ENCODE measurements around the gene RFX7.
A peak's percentile ranks its signal among the peaks of the same experiment; 100 is the strongest.
"Not testable (repeated sequence)": the region's sequence is repeated elsewhere in the genome, so short reads cannot be mapped to it uniquely, and the experiment has no call there.

The RFX7 gene

DNA sequence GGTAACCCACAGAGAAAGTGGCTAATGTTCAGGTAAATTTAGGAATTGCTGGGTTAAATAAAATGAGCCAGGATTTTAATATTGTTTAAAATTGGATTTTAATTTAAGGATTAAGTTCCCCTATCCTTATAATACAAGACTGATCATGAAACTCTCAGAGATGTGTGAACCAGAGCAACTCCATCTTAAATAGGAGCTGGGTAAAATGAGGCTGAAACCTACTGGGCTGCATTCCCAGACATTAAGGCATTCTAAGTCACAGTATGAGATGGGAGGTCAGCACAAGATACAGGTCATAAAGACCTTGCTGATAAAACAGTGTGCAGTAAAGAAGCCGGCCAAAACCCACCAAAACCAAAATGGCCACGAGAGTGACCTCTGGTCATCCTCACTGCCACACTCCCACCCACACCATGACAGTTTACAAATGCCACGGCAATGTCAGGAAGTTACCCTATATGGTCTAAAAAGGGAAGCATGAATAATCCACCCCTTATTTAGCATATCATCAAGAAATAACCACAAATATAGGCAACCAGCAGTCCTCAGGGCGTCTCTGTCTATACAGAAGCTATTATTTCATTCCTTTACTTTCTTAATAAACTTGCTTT, 40.3 kb downstream of the RFX7 start:
- DNase-seq = not testable (repeated sequence)

- no peak for DNase-seq
These were observed 41.0 kb downstream of the RFX7 start for GRCh38 chr15:56202701-56203100.

DNA sequence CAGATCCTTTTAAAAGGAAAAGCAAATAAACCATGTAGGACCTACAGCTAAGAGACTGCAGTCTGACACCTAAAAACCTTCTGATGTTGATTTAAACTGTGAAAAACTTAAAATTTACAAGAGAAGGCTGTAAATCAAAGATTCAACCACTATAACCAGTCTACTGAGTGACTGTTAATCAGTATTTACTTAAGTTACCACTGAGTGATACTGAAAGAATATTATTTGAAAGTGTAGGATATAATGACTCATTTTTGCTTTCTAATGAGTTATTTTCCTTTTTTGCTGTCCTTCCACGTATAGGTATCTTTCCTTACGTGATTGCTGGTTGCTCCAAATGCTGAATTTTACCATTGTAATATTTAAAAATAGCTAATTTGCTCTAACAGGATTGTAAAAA, 44.6 kb downstream of the RFX7 start:
- no peak for DNase-seq

- no peak for DNase-seq
These were observed 49.6 kb downstream of the RFX7 start for GRCh38 chr15:56194035-56194434.

DNA sequence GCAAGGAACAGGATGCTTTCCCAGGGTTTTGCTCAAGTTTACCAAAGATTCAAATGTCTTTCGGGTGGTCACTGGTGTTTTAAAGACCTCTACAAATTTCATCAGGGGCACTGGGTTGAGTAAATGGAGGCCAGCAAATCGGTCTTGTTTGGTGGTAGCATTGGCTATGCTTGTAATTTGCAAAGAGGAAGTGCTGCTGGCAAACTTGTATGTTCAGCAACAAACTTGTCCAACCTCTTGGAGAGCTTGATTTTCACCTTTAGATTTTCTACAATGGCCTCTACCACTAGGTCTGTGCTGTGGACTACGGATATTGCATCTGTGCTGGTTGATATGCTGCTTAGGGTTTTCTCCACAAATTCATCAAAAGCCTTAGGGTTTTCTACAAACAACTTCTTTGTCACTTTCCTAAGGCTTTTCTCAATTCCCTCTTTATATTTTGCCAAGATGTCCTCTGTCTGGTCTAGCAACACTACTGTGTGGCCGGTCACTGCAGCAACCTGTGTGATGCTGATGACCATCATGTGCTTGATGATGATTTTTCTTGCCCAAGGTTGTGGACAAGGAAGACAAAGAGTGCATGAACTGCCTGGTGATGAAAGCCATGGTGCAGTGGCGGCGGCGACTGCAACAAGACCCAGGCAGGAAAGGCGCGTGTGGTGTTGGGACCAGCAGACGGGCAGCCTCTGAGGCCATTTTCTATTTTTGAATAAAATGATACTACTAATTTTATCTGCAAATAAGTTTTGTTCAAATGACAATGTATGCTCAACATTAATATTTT, 50.8 kb downstream of the RFX7 start:
- no peak for DNase-seq

- DNase-seq = no peak
These were observed 56.0 kb downstream of the RFX7 start for GRCh38 chr15:56187665-56188064.

- DNase-seq = no peak
These were observed 57.7 kb downstream of the RFX7 start for GRCh38 chr15:56185980-56186379.

- DNase-seq = no peak
These were observed 59.2 kb downstream of the RFX7 start for GRCh38 chr15:56184516-56184915.

DNA sequence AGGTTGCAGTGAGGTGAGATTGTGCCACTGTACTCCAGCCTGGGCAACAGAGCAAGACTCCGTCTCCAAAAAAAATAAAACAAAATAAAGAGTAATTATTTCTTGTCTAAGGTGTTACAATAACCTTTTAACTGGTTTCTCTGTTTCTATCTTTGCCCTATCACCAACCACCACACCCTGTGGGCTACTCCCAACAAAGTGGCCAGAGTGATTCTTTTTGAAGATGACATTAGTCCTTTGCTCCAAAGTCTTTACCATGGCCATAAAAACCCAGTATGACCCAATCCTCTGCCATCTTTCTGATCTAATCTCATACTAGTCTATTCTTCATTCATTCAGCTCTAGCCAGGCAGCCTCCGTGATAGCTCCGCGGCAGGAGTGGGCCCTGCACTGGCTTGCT, 62.8 kb downstream of the RFX7 start:
- no peak for DNase-seq

DNA sequence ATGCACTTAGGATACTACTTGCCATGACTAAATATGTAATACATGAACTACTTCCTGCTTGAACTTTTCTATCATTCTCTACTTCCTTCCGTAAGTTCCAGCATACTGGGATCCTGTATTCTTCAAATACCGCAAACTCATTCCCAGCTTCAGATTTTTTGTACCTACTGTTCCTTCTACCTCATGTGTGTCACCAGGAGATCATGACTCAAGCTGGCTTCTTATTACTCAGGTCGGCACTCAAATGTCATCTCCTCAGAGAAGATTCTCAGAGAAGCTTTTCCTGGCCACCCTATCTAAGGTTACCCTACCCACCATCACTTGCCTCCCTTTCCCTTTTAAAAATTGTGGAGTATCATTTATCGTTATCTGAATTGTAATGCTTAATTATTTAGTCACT, 66.7 kb downstream of the RFX7 start:
- DNase-seq = peak; percentile 10

DNA sequence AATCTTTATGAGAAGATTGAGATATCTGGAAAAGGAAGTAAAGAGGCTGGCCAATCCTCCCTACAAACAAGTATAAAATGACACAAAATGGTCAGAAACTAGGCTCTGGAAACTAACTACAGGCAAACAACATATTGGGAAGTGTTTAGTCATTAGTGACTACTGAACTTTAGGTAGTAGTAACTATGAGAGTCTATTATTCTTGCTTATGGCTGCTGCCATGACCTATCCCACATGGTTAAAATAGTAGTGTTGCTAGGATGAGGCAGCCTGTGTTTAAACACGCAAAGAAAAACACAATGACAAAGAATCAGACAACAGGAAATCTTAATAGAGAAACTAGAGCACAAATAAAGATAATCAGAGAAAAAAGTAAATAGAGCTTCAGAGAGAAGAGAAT, 67.9 kb downstream of the RFX7 start:
- no peak for DNase-seq

- no peak for DNase-seq
These were observed 69.0 kb downstream of the RFX7 start for GRCh38 chr15:56174649-56175048.

- no peak for DNase-seq
These were observed 75.3 kb downstream of the RFX7 start for GRCh38 chr15:56168394-56168793.

- DNase-seq = no peak
These were observed 78.4 kb downstream of the RFX7 start for GRCh38 chr15:56165234-56165633.

DNA sequence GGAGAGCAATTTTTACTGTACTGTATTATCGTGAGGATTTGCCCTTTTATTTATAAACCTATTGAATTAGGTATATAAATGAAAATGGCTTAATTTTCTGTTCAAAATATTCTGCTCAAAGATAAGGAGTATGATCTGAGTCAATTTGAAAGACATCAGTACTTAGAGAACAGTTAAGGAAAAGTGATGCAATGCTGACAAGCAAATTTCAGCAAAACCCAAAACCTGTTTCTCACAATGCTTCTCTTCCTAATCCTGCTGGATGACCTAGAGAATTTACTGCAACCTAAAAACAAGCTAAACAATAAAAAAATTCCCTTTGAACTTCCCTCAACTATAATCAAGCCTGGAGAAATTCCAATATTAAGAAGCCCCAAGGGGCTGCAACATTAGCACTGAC, 82.7 kb downstream of the RFX7 start:
- no peak for DNase-seq

GRCh38 chr15:56156877-56157276, 86.8 kb downstream of the RFX7 start:
- DNase-seq = no peak

DNA sequence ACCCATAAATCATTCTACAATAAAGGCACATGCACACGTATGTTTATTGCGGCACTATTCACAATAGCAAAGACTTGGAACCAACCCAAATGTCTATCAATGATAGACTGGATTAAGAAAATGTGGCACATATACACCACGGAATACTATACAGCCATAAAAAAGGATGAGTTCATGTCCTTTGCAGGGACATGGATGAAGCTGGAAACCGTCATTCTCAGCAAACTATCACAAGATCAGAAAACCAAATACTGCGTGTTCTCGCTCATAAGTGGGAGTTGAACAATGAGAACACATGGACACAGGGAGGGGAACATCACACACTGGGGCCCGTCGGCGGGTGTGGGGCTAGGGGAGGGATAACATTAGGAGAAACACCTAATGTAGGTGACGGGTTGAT, 88.4 kb downstream of the RFX7 start:
- DNase-seq = not testable (repeated sequence)

GRCh38 chr15:56154768-56155167, 88.9 kb downstream of the RFX7 start:
- not testable (repeated sequence) for DNase-seq

GRCh38 chr15:56150204-56150603, 93.5 kb downstream of the RFX7 start:
- no peak for DNase-seq

- no peak for DNase-seq
These were observed 95.6 kb downstream of the RFX7 start for GRCh38 chr15:56148064-56148463.

- no peak for DNase-seq
These were observed 96.9 kb downstream of the RFX7 start for GRCh38 chr15:56146756-56147155.

GRCh38 chr15:56128081-56128480, 115.6 kb downstream of the RFX7 start:
- no peak for DNase-seq

- no peak for DNase-seq
These were observed 117.3 kb downstream of the RFX7 start for GRCh38 chr15:56126409-56126808.

DNA sequence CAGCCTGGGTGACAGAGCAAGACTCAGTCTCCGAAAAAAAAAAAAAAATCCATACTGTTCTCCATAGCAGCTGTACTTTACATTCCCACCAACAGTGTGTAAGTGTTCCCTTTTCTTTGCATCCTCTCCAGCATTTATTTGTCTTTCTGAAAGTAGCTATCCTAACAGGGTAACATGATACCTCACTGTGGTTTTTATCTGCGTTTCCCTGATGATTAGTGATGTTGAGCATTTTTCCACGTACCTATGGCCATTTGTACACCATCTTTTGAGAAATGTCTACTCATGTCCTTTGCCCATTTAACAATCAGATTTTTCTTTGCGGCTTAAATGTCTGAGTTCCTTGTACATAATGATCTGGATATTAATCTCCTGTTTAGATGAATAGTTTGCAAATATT, 119.3 kb downstream of the RFX7 start:
- DNase-seq = peak; percentile 49

GRCh38 chr15:56105855-56106254, 137.8 kb downstream of the RFX7 start:
- DNase-seq = no peak
